OCI-LY3 (cell line): Measurements from ENCODE around the gene MCUR1.
A peak's percentile ranks its signal among the peaks of the same experiment; 100 is the strongest.
"Not testable (repeated sequence)": the region's sequence is repeated elsewhere in the genome, so short reads cannot be mapped to it uniquely, and the experiment has no call there.

Experiments used
- H2AFZ ChIP-seq: fragments of 200-600, 300-600 bp; shearing (Covaris generic); 2 replicates; pipeline ENCODE4 v1.6.0; 2014; ENCODE audit warnings: antibody characterized with exemption, low read depth, low read length
- H3K27ac ChIP-seq: fragments of 200-600, 300-600 bp; sonication (generic); 2 replicates; pipeline ENCODE4 v1.5.1; 2014; ENCODE audit warnings: mild to moderate bottlenecking, low read length, moderate library complexity, mixed read lengths
- H3K27me3 ChIP-seq: fragments of 200-600, 300-600 bp; sonication (generic); 2 replicates; pipeline ENCODE4 v1.6.1; 2014; ENCODE audit warnings: low read depth, low read length, mixed read lengths
- H3K36me3 ChIP-seq: fragments of 200-600, 300-600 bp; sonication (generic); replicated peaks from 2 replicates; pipeline ENCODE3; 2014; ENCODE audit warnings: low read depth, low read length, mixed read lengths
- H3K4me1 ChIP-seq: fragments of 300-600, 200-600 bp; sonication (generic); 2 replicates; pipeline ENCODE4 v1.6.1; 2014; ENCODE audit warnings: low read length, mixed read lengths
- H3K4me2 ChIP-seq: fragments of 200-600, 300-600 bp; sonication (generic); 2 replicates; pipeline ENCODE4 v1.6.1; 2014; ENCODE audit warnings: low read length, mixed read lengths
- H3K4me3 ChIP-seq: fragments of 300-600, 200-600 bp; sonication (generic); 2 replicates; pipeline ENCODE4 v1.5.1; 2014; ENCODE audit warnings: antibody characterized with exemption, mild to moderate bottlenecking, low read length, moderate library complexity
- H3K79me2 ChIP-seq: fragments of 300-600, 200-600 bp; shearing (Covaris generic); 2 replicates; pipeline ENCODE4 v1.6.1; 2014; ENCODE audit warnings: mild to moderate bottlenecking, low read length, mixed read lengths
- H3K9ac ChIP-seq: fragments of 300-600, 200-600 bp; shearing (Covaris generic); 2 replicates; pipeline ENCODE4 v1.6.0; 2014; ENCODE audit warnings: mild to moderate bottlenecking, low read length, moderate library complexity
- H3K9me3 ChIP-seq: fragments of 200-600, 300-600 bp; shearing (Covaris generic); 2 replicates; pipeline ENCODE4 v1.6.1; 2014; ENCODE audit warnings: low read length, mixed read lengths; ENCODE audit not compliant: insufficient read depth
- H4K20me1 ChIP-seq: fragments of 200-600, 300-600 bp; sonication (generic); 2 replicates; pipeline ENCODE4 v1.6.1; 2016; ENCODE audit warnings: low read length, mixed read lengths; ENCODE audit not compliant: insufficient read depth
- CTCF ChIP-seq: fragments of 200-600, 300-600 bp; sonication (generic); IDR thresholded peaks from 2 replicates; pipeline ENCODE4 v1.5.1; 2014; ENCODE audit warnings: antibody characterized with exemption, low read length, low read depth
- EZH2phosphoT487 ChIP-seq: fragments of 200-600 bp; shearing (Covaris generic); IDR thresholded peaks from 2 replicates; pipeline ENCODE4 v1.6.1; 2018; ENCODE audit warnings: antibody characterized with exemption, mixed run types, low read depth

The MCUR1 gene

GRCh38 chr6:13831615-13832014 lies 17.3 kb upstream of the MCUR1 start:
- Histone ChIP-seq H3K9ac (peak overlapping the region; percentile 17; the same call in 1 of the 2 replicates), H4K20me1 (no peaks in the 10 kb centered on the region), H3K79me2 (no peaks in the 10 kb centered on the region), H3K4me2 (peak overlapping the region; percentile 57), H3K27me3 (no peaks in the 10 kb centered on the region), H3K4me1 (peaks cover 43% of the 10 kb centered on the region), H3K4me3 (peak overlapping the region; percentile 55; the same call in 1 of the 2 replicates), H3K9me3 (no peaks in the 10 kb centered on the region), H2AFZ (peak overlapping the region; percentile 83; the same call in 1 of the 2 replicates), H3K36me3 (no peaks in the 10 kb centered on the region), H3K27ac (peak overlapping the region; percentile 60)
- TF ChIP-seq EZH2phosphoT487 = no peak
- no peak for TF ChIP-seq CTCF

GRCh38 chr6:13830803-13831202 lies 16.4 kb upstream of the MCUR1 start:
- Histone ChIP-seq H3K79me2 (no peaks in the 10 kb centered on the region), H3K4me2 (peak overlapping the region; percentile 57), H4K20me1 (no peaks in the 10 kb centered on the region), H3K27ac (peak overlapping the region; percentile 60), H3K4me3 (peak overlapping the region; percentile 55), H3K4me1 (peaks cover 43% of the 10 kb centered on the region), H3K36me3 (no peaks in the 10 kb centered on the region), H2AFZ (0 out of 2 replicates have a peak overlapping the region, but pooled peaks have one; percentile 30), H3K27me3 (no peaks in the 10 kb centered on the region), H3K9ac (peak overlapping the region; percentile 17; the same call in 1 of the 2 replicates), H3K9me3 (no peaks in the 10 kb centered on the region)
- no peak for TF ChIP-seq CTCF
- no peak for TF ChIP-seq EZH2phosphoT487

GRCh38 chr6:13829419-13829818 lies 15.1 kb upstream of the MCUR1 start:
- H3K79me2 ChIP-seq, H3K36me3 ChIP-seq, H2AFZ ChIP-seq, H3K4me3 ChIP-seq, H3K27ac ChIP-seq, H4K20me1 ChIP-seq, H3K27me3 ChIP-seq, H3K9me3 ChIP-seq, H3K9ac ChIP-seq, H3K4me2 ChIP-seq: not testable (repeated sequence)
- H3K4me1 ChIP-seq = peaks cover 39% of the 10 kb centered on the region

- H3K4me1 ChIP-seq = peaks cover 39% of the 10 kb centered on the region
- not testable (repeated sequence) for H3K9me3 ChIP-seq, H2AFZ ChIP-seq, H3K27ac ChIP-seq, H3K4me3 ChIP-seq, H4K20me1 ChIP-seq, H3K36me3 ChIP-seq, H3K27me3 ChIP-seq, H3K79me2 ChIP-seq, H3K9ac ChIP-seq, H3K4me2 ChIP-seq
These were observed 14.4 kb upstream of the MCUR1 start for GRCh38 chr6:13828656-13829301.

- Histone ChIP-seq H3K79me2 (no peaks in the 10 kb centered on the region), H3K9ac (no peak overlapping the region), H2AFZ (no peak overlapping the region), H3K4me2 (no peak overlapping the region), H4K20me1 (no peaks in the 10 kb centered on the region), H3K4me1 (peaks cover 27% of the 10 kb centered on the region), H3K9me3 (no peaks in the 10 kb centered on the region), H3K27me3 (no peaks in the 10 kb centered on the region), H3K36me3 (no peaks in the 10 kb centered on the region), H3K27ac (no peak overlapping the region), H3K4me3 (no peak overlapping the region)
- TF ChIP-seq CTCF (no peak), EZH2phosphoT487 (no peak)
These were observed 12.7 kb upstream of the MCUR1 start for GRCh38 chr6:13827032-13827431.
